HepG2 (cell line): ENCODE data around the gene ETHE1.

Experiments
- SMARCE1 ChIP-seq: fragments of 450-650 bp; IDR thresholded peaks from 2 replicates; pipeline ENCODE4 v1.6.1; 2017; ENCODE audit warnings: borderline replicate concordance
- TF ChIP-seq, protein P1 (sequence below): sonication (generic); formaldehyde crosslinking; conservative IDR thresholded peaks from 2 replicates; pipeline ENCODE4 v1.4.0; 2020; ENCODE audit warnings: missing genetic modification reagents

GRCh38 chr19:43469160-43469480 lies 57.9 kb downstream of the ETHE1 start:
- TF ChIP-seq, protein P1, sequence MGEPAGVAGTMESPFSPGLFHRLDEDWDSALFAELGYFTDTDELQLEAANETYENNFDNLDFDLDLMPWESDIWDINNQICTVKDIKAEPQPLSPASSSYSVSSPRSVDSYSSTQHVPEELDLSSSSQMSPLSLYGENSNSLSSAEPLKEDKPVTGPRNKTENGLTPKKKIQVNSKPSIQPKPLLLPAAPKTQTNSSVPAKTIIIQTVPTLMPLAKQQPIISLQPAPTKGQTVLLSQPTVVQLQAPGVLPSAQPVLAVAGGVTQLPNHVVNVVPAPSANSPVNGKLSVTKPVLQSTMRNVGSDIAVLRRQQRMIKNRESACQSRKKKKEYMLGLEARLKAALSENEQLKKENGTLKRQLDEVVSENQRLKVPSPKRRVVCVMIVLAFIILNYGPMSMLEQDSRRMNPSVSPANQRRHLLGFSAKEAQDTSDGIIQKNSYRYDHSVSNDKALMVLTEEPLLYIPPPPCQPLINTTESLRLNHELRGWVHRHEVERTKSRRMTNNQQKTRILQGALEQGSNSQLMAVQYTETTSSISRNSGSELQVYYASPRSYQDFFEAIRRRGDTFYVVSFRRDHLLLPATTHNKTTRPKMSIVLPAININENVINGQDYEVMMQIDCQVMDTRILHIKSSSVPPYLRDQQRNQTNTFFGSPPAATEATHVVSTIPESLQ (CRISPR knock-in tag): no peak
- no peak for TF ChIP-seq SMARCE1
